IMR-90 (cell line): ENCODE results near the gene PRR16. TPM values are rescaled to one million over a fixed set of nuclear protein-coding genes. Genes with fewer than 3 reads are reported as not detected.

Experiments
- ATAC-seq: fragments of 200-7000 bp; cut with Tn5 transposase; 2 replicates; pipeline ENCODE4 v1.9.1; 2020; ENCODE audit warnings: low read depth, mild to moderate bottlenecking, moderate library complexity
- BruUV-seq: library from RNA; stranded (reverse); fragments of 400-500 nt; replicated peaks from 2 replicates; lab custom pipeline; 2021; lab: Mats Ljungman, UMichigan
- CTCF ChIA-PET: fragments of 300-600 bp; formaldehyde crosslinking; extraction: SDS; loops from one replicate; lab custom pipeline; 2021; ENCODE audit warnings: antibody characterized with exemption; lab: Yijun Ruan, JAX
- POLR2A ChIA-PET: fragments of 300-600 bp; sonication (Branson Sonifier 250); formaldehyde crosslinking; loops from one replicate; lab custom pipeline; 2022; ENCODE audit warnings: antibody characterized with exemption; ENCODE audit not compliant: unreplicated experiment; lab: Charles Lee
- DNase-seq: peaks from one replicate; pipeline ENCODE4 v3.0.0; 2013
- H2AFZ ChIP-seq: replicated peaks from 2 replicates; pipeline ENCODE3; 2013; ENCODE audit warnings: low read length, mild to moderate bottlenecking; ENCODE audit not compliant: poor library complexity
- H2AK5ac ChIP-seq: 2 replicates; pipeline ENCODE4 v1.6.1; 2013; ENCODE audit warnings: low read depth, low read length, inconsistent platforms
- H2AK9ac ChIP-seq: replicated peaks from 2 replicates; pipeline ENCODE3; 2013; ENCODE audit warnings: mild to moderate bottlenecking, low read depth, low read length, moderate library complexity; ENCODE audit not compliant: poor library complexity
- H2BK120ac ChIP-seq: 2 replicates; pipeline ENCODE4 v1.6.1; 2013; ENCODE audit warnings: low read depth, low read length, inconsistent platforms
- H2BK15ac ChIP-seq: 3 replicates; pipeline ENCODE4 v1.6.1; 2013; ENCODE audit warnings: low read depth, low read length, inconsistent platforms
- H2BK20ac ChIP-seq: 2 replicates; pipeline ENCODE4 v1.6.1; 2013; ENCODE audit warnings: low read depth, mild to moderate bottlenecking, inconsistent platforms, low read length, moderate library complexity
- H2BK5ac ChIP-seq: 2 replicates; pipeline ENCODE4 v1.6.1; 2013; ENCODE audit warnings: mild to moderate bottlenecking, low read depth, low read length, inconsistent platforms; ENCODE audit not compliant: poor library complexity, severe bottlenecking
- H3K14ac ChIP-seq: replicated peaks from 2 replicates; pipeline ENCODE4 v1.6.1; 2013; ENCODE audit warnings: low read depth, low read length, inconsistent platforms
- H3K18ac ChIP-seq: 2 replicates; pipeline ENCODE4 v1.6.1; 2013; ENCODE audit warnings: low read depth, low read length, control low read depth
- H3K23ac ChIP-seq: 2 replicates; pipeline ENCODE4 v1.6.1; 2013; ENCODE audit warnings: low read depth, low read length, inconsistent platforms
- H3K27ac ChIP-seq: 2 replicates; pipeline ENCODE4 v1.5.1; 2013; ENCODE audit warnings: mild to moderate bottlenecking, control low read depth, low read length; ENCODE audit not compliant: insufficient read depth
- H3K27me3 ChIP-seq: 2 replicates; pipeline ENCODE4 v1.6.1; 2013; ENCODE audit warnings: low read length; ENCODE audit not compliant: control insufficient read depth, insufficient read depth
- H3K36me3 ChIP-seq: 2 replicates; pipeline ENCODE4 v1.6.1; 2013; ENCODE audit warnings: low read length, mixed read lengths; ENCODE audit not compliant: control insufficient read depth, insufficient read depth
- H3K4ac ChIP-seq: 2 replicates; pipeline ENCODE4 v1.6.1; 2013; ENCODE audit warnings: low read depth, low read length, inconsistent platforms
- H3K4me1 ChIP-seq: 2 replicates; pipeline ENCODE4 v1.6.1; 2013; ENCODE audit warnings: low read length, mixed read lengths; ENCODE audit not compliant: control insufficient read depth, insufficient read depth
- H3K4me2 ChIP-seq: 2 replicates; pipeline ENCODE4 v1.6.1; 2013; ENCODE audit warnings: low read depth, mild to moderate bottlenecking, control low read depth, low read length, moderate library complexity
- H3K4me3 ChIP-seq: 2 replicates; pipeline ENCODE4 v1.5.1; 2013; ENCODE audit warnings: low read depth, mild to moderate bottlenecking, control low read depth, low read length, moderate library complexity; ENCODE audit not compliant: insufficient read depth
- H3K56ac ChIP-seq: 2 replicates; pipeline ENCODE4 v1.6.1; 2013; ENCODE audit warnings: low read length, inconsistent platforms; ENCODE audit not compliant: insufficient read depth; ENCODE audit errors: extremely low read depth
- H3K79me1 ChIP-seq, 2 experiments: 2 replicates each; pipeline ENCODE4 v1.6.1; 2013; ENCODE audit warnings: low read length in 2 of 2, inconsistent platforms in 1 of 2, low read depth in 1 of 2
- H3K9ac ChIP-seq: 2 replicates; pipeline ENCODE4 v1.6.1; 2013; ENCODE audit warnings: low read depth, low read length, control low read depth
- H3K9me1 ChIP-seq: 2 replicates; pipeline ENCODE4 v1.6.1; 2013; ENCODE audit warnings: low read length, inconsistent platforms; ENCODE audit not compliant: insufficient read depth
- H3K9me3 ChIP-seq: 2 replicates; pipeline ENCODE4 v1.6.1; 2013; ENCODE audit warnings: low read length; ENCODE audit not compliant: control insufficient read depth, insufficient read depth
- H4K20me1 ChIP-seq: 2 replicates; pipeline ENCODE4 v1.6.1; 2013; ENCODE audit warnings: low read length, inconsistent platforms; ENCODE audit not compliant: insufficient read depth
- H4K5ac ChIP-seq: 2 replicates; pipeline ENCODE4 v1.6.1; 2013; ENCODE audit warnings: mild to moderate bottlenecking, low read depth, low read length, control low read depth
- H4K8ac ChIP-seq, 2 experiments: 2 replicates each; pipeline ENCODE4 v1.6.1; 2013; ENCODE audit warnings: low read depth in 2 of 2, low read length in 2 of 2, control low read depth in 1 of 2, inconsistent platforms in 1 of 2
- H4K91ac ChIP-seq: 2 replicates; pipeline ENCODE4 v1.6.1; 2013; ENCODE audit warnings: low read depth, low read length, inconsistent platforms; ENCODE audit not compliant: insufficient read depth
- MAZ ChIP-seq: IDR thresholded peaks from 2 replicates; pipeline ENCODE4 v1.6.1; 2012; ENCODE audit warnings: low read depth, mild to moderate bottlenecking, low read length, improper control_type of control experiment, moderate library complexity, borderline replicate concordance
- MXI1 ChIP-seq: IDR thresholded peaks from 2 replicates; pipeline ENCODE4 v1.6.1; 2012; ENCODE audit warnings: low read depth, mild to moderate bottlenecking, low read length, moderate library complexity, borderline replicate concordance
- NFE2L2 ChIP-seq: fragments of 150-350 bp; IDR thresholded peaks from 2 replicates; pipeline ENCODE4 v1.6.1; 2016; ENCODE audit warnings: low read depth, mild to moderate bottlenecking, low read length
- RCOR1 ChIP-seq: IDR thresholded peaks from 2 replicates; pipeline ENCODE4 v1.6.1; 2012; ENCODE audit warnings: mild to moderate bottlenecking, low read length, improper control_type of control experiment; ENCODE audit not compliant: insufficient replicate concordance
- WGBS, 2 experiments: methylation state at CpG; one replicate each; pipeline versions ENCODE4 v1.1.5 to v1.1.7; 2013; ENCODE audit warnings: missing lambda C conversion rate in 2 of 2; ENCODE audit not compliant: insufficient read length in 1 of 2; ENCODE audit errors: extremely low coverage in 2 of 2; 5-methylcytosine and 5-hydroxymethylcytosine counted together
- dilution Hi-C: fragments of 300-500 bp; cut with HindIII; formaldehyde crosslinking; loops from one replicate; pipeline ENCODE4 v1.14.3; 2018; ENCODE audit warnings: low sequenced_read_pairs; ENCODE audit not compliant: unreplicated experiment
- in situ Hi-C: fragments of 300-500 bp; cut with MboI; formaldehyde crosslinking; loops from 3 replicates; pipeline ENCODE4 v1.14.3; 2019; ENCODE audit warnings: low sequenced_read_pairs, inconsistent platforms, mixed read lengths
- intact Hi-C: fragments of 100-400 bp; cut with micrococcal nuclease; formaldehyde crosslinking; loops from 2 replicates; pipeline ENCODE4 v1.10.0; 2022
- polyA plus RNA-seq, 3 experiments: library from polyadenylated mRNA; depleted of rRNA; stranded (reverse); fragments of >200 nt; gene quantifications; 2 replicates each; pipeline ENCODE4 v1.2.3, GENCODE V29; 2012; ENCODE audit warnings: low replicate concordance in 1 of 3
- total RNA-seq: library from RNA; depleted of rRNA; stranded (reverse); fragments of >200 nt; gene quantifications from 2 replicates; pipeline ENCODE4 v1.2.3, GENCODE V29; 2012

The PRR16 gene
- total and polyA plus RNA-seq, 2 of the 4 experiments (the other 2 are of a cell fraction) = 9.9 to 45.2 TPM

DNA sequence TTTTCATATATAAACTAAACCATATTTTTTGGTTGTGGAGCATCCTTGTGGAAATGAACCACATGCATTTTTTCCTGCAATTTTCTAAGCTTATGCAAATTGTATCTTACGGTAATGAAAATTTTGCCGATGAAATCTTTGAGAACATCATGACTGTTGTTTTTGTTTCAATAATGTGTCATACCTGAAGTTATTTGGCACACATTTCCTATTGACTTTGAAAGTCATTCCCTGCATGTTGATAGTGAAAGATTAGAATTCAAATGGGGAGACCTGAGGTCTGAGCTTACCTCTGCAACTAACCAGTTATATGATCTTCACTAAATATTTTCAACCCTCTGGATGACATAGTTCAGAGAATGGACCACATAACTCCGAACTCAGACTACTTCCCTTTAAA is 88.5 kb downstream of the PRR16 start:
- CTCF ChIA-PET = interaction anchor here (0.6 to 1.2 kb wide), 2 partner anchors 387 to 497 kb away, joined by 3 to 4 read pairs; no protein-coding TSS in a partner anchor
- no peak overlapping the region for H4K8ac ChIP-seq

More for the DNA sequence above, 88.5 kb downstream of the PRR16 start:
- H4K20me1 ChIP-seq = no peaks in the 10 kb centered on the region
- in situ Hi-C loops (no loop called here), dilution Hi-C loops (no loop called here), intact Hi-C loops (no loop called here)
- H3K4me3 ChIP-seq = no peak overlapping the region
- H3K4ac ChIP-seq = no peak overlapping the region
- no TSS peak for BruUV-seq
- H2BK15ac ChIP-seq = no peak overlapping the region
- H3K56ac ChIP-seq = no peak overlapping the region
- H4K5ac ChIP-seq = peak overlapping the region; percentile 35; the same call in 1 of the 2 replicates
- H3K14ac ChIP-seq = no peak overlapping the region
- no peak overlapping the region for H4K91ac ChIP-seq
- no peak overlapping the region for H2AK9ac ChIP-seq
- H3K4me2 ChIP-seq = no peak overlapping the region
- ATAC-seq (no peak), DNase-seq (peak; percentile 29)
- no peak overlapping the region for H2BK20ac ChIP-seq
- H3K36me3 ChIP-seq = no peaks in the 10 kb centered on the region
- no peaks in the 10 kb centered on the region for H3K9me3 ChIP-seq
- no peak overlapping the region for H2BK120ac ChIP-seq
- no peaks in the 10 kb centered on the region for H3K27me3 ChIP-seq
- H3K18ac ChIP-seq = no peak overlapping the region
- POLR2A ChIA-PET = no interaction called here
- no CpG with 5 or more reads among the region's 3 CpGs for WGBS, 2 experiments
- no peak overlapping the region for H3K23ac ChIP-seq
- TF ChIP-seq MAZ = no peak
- no peak for TF ChIP-seq MXI1
- TF ChIP-seq NFE2L2 = no peak
- TF ChIP-seq RCOR1 = no peak
- 0 out of 2 replicates have a peak, but pooled peaks cover 2% of the 10 kb centered on the region for H3K4me1 ChIP-seq
- H2AK5ac ChIP-seq = no peak overlapping the region
- peak overlapping the region; percentile 30 for H2BK5ac ChIP-seq
- no peak overlapping the region for H3K27ac ChIP-seq
- H2AFZ ChIP-seq = no peak overlapping the region
- peaks cover 4% of the 10 kb centered on the region; the same call in 1 of the 2 replicates for H3K9me1 ChIP-seq
- H3K79me1 ChIP-seq = peaks cover 29 to 41% of the 10 kb centered on the region in 2 experiments
- no peak overlapping the region for H3K9ac ChIP-seq
